Upper lobe of left lung (tissue), 4 donors: Measurements from ENCODE around the gene C1QL4.

Source experiments
- POLR2AphosphoS5 ChIP-seq, 2 donors: sonication (generic); formaldehyde crosslinking; IDR thresholded peaks; one replicate each; pipeline ENCODE4 v1.5.1; 2017; ENCODE audit warnings: antibody characterized with exemption in 2 of 2
- TF ChIP-seq, protein P1 (sequence below), 6 experiments: fragments of 450-650 bp in 4 of 6; fragments of 200-600 bp in 2 of 6; sonication (generic) in 2 of 6; IDR thresholded peaks; one replicate each; pipeline ENCODE4 v1.5.1; 2016 to 2019; ENCODE audit warnings: antibody characterized with exemption in 6 of 6

DNA sequence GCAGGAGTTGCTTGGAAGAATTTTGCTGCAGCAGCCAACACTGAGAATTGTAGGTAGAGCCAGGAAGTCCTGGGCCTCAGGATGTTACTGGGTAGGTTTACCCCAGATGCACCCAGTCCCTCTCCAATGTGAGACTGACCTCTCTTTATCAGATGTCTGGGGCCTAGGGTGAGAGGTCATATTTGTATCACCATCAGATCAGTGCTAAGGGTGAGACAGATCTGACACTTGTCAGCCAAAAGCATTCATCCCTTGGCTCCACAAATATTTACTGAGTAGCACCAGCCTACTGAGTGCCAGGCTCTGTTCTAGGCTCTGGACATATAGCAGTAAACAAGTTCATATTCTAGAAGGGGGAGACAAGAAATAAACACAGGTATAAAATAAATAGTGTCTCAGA lies 9.6 kb downstream of the C1QL4 start:
- TF ChIP-seq, protein P1, sequence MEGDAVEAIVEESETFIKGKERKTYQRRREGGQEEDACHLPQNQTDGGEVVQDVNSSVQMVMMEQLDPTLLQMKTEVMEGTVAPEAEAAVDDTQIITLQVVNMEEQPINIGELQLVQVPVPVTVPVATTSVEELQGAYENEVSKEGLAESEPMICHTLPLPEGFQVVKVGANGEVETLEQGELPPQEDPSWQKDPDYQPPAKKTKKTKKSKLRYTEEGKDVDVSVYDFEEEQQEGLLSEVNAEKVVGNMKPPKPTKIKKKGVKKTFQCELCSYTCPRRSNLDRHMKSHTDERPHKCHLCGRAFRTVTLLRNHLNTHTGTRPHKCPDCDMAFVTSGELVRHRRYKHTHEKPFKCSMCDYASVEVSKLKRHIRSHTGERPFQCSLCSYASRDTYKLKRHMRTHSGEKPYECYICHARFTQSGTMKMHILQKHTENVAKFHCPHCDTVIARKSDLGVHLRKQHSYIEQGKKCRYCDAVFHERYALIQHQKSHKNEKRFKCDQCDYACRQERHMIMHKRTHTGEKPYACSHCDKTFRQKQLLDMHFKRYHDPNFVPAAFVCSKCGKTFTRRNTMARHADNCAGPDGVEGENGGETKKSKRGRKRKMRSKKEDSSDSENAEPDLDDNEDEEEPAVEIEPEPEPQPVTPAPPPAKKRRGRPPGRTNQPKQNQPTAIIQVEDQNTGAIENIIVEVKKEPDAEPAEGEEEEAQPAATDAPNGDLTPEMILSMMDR (IDR thresholded peaks at IDR 0.05) = no peak
- TF ChIP-seq POLR2AphosphoS5 (IDR thresholded peaks at IDR 0.05) = no peak
